ENCODE results near the gene RAPGEF4. TPM values are rescaled to one million over a fixed set of nuclear protein-coding genes. Genes with fewer than 3 reads are reported as not detected.

Gene RAPGEF4
- total RNA-seq, 1 donor from 2014 or later = 1.7 TPM

GRCh38 chr2:172950565-172950964 lies 214.9 kb downstream of the RAPGEF4 start:
- DNase-seq (ENCODE audit: low read depth, low spot score) = no peak
- Mint-ChIP-seq H3K36me3 (ENCODE audit: low read depth) (no peaks in the 10 kb centered on the region), H3K9me3 (peaks cover 2% of the 10 kb centered on the region), H3K4me3 (no peak overlapping the region), H3K4me1 (no peaks in the 10 kb centered on the region), H3K27me3 (ENCODE audit: low read depth) (no peaks in the 10 kb centered on the region), H3K27ac (ENCODE audit: unreplicated experiment) (no peak overlapping the region)
- no peak for TF ChIP-seq CTCF (conservative IDR thresholded peaks at IDR 0.05)

- Mint-ChIP-seq H3K4me1 (no peaks in the 10 kb centered on the region), H3K4me3 (no peak overlapping the region), H3K27me3 (ENCODE audit: low read depth) (no peaks in the 10 kb centered on the region), H3K36me3 (ENCODE audit: low read depth) (no peaks in the 10 kb centered on the region), H3K9me3 (peaks cover 2% of the 10 kb centered on the region), H3K27ac (ENCODE audit: unreplicated experiment) (no peak overlapping the region)
- TF ChIP-seq CTCF (conservative IDR thresholded peaks at IDR 0.05) = no peak
- no peak for DNase-seq (ENCODE audit: low read depth, low spot score)
Measured at GRCh38 chr2:172951554-172951953, 215.9 kb downstream of the RAPGEF4 start.

DNA sequence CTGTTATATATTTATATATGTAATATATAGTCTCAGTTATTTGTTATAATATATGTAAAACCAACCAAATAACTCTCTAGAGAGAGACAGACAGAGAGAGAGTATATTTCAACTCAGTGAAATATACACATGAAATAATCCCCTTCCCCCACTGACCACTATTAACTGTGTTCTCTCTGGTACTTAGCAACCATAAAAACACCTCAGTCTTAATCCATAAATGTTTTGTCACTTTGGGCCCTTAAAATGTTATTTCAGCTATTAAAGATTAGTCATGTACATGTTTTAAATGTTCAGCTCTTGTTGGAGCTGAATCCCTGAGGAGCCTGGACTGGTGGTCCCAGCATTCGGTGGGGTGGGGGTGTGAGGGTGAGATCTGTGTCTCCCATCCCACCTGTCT lies 217.8 kb downstream of the RAPGEF4 start:
- Mint-ChIP-seq H3K27ac (ENCODE audit: unreplicated experiment) (peak overlapping the region; percentile 58), H3K9me3 (no peaks in the 10 kb centered on the region), H3K36me3 (ENCODE audit: low read depth) (no peaks in the 10 kb centered on the region), H3K4me1 (no peaks in the 10 kb centered on the region), H3K27me3 (ENCODE audit: low read depth) (no peaks in the 10 kb centered on the region), H3K4me3 (no peak overlapping the region)
- DNase-seq (ENCODE audit: low read depth, low spot score) = no peak
- TF ChIP-seq CTCF (conservative IDR thresholded peaks at IDR 0.05) = no peak

GRCh38 chr2:172953970-172954852 lies 218.6 kb downstream of the RAPGEF4 start:
- Mint-ChIP-seq H3K27ac (ENCODE audit: unreplicated experiment) (no peak overlapping the region), H3K4me1 (peaks cover 3% of the 10 kb centered on the region), H3K9me3 (no peaks in the 10 kb centered on the region), H3K36me3 (ENCODE audit: low read depth) (no peaks in the 10 kb centered on the region), H3K27me3 (ENCODE audit: low read depth) (no peaks in the 10 kb centered on the region), H3K4me3 (no peak overlapping the region)
- DNase-seq (ENCODE audit: low read depth, low spot score) = no peak
- no peak for TF ChIP-seq CTCF (conservative IDR thresholded peaks at IDR 0.05)

DNA sequence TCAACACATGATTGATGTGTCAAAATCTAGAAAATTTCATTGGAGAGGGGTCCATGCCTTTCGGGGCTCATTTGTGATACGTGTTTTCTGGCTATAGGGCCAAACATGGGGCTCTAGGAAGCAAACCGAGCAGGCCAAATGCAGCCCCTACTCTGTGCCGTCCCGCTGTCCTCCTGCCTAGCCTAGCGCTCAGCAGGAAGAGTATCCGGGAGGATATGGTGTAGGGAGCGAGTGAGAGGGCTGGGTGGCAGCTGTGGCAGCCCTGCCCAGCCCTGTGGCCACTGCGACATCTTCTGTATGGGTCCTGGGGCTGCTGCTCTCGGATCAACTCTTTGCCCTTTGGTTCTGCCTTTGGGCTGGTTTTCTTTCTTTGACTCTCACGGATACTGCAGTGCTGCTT lies 219.9 kb downstream of the RAPGEF4 start:
- no peaks in the 10 kb centered on the region for H3K27me3 Mint-ChIP-seq (ENCODE audit: low read depth)
- H3K4me3 Mint-ChIP-seq = no peak overlapping the region
- no peak for DNase-seq (ENCODE audit: low read depth, low spot score)

More for the DNA sequence above, 219.9 kb downstream of the RAPGEF4 start:
- Mint-ChIP-seq H3K9me3 (no peaks in the 10 kb centered on the region), H3K4me1 (peaks cover 7% of the 10 kb centered on the region), H3K27ac (ENCODE audit: unreplicated experiment) (no peak overlapping the region), H3K36me3 (ENCODE audit: low read depth) (no peaks in the 10 kb centered on the region)
- TF ChIP-seq CTCF (conservative IDR thresholded peaks at IDR 0.05) = no peak
